GM23338 (cell line): Measurements from ENCODE around the gene NAA10. TPM values are rescaled to one million over a fixed set of nuclear protein-coding genes. Genes with fewer than 3 reads are reported as not detected.

Source experiments
- ATAC-seq: fragments of 200-7000 bp; cut with Tn5 transposase; 3 replicates; pipeline ENCODE4 v1.9.1; 2020
- DNase-seq: peaks from one replicate; pipeline ENCODE4 v3.0.0-alpha.2; 2015; ENCODE audit warnings: low spot score
- H2AFZ ChIP-seq: fragments of 200-600 bp; sonication (generic); 2 replicates; pipeline ENCODE4 v1.8.0; 2016; ENCODE audit warnings: antibody characterized with exemption, mild to moderate bottlenecking, moderate library complexity
- H3F3A ChIP-seq: fragments of 200-600 bp; sonication (generic); replicated peaks from 2 replicates; pipeline ENCODE4 v1.8.0; 2017; ENCODE audit warnings: antibody characterized with exemption, mixed run types, low read depth
- H3K27ac ChIP-seq: fragments of 200-600 bp; sonication (generic); 2 replicates; pipeline ENCODE4 v1.6.1; 2016; ENCODE audit warnings: low read depth
- H3K27me3 ChIP-seq: fragments of 200-600 bp; sonication (generic); 2 replicates; pipeline ENCODE4 v1.8.0; 2016; ENCODE audit warnings: mild to moderate bottlenecking, mixed run types, moderate library complexity; ENCODE audit not compliant: insufficient read depth
- H3K36me3 ChIP-seq: fragments of 200-600 bp; sonication (generic); 2 replicates; pipeline ENCODE4 v1.8.0; 2016; ENCODE audit warnings: mild to moderate bottlenecking; ENCODE audit not compliant: insufficient read depth
- H3K4me1 ChIP-seq: fragments of 200-600 bp; sonication (generic); 2 replicates; pipeline ENCODE4 v1.8.0; 2016; ENCODE audit warnings: mild to moderate bottlenecking, moderate library complexity; ENCODE audit not compliant: insufficient read depth
- H3K4me2 ChIP-seq: fragments of 200-600 bp; sonication (generic); 2 replicates; pipeline ENCODE4 v1.7.1; 2017; ENCODE audit warnings: mixed run types
- H3K4me3 ChIP-seq: fragments of 200-600 bp; sonication (generic); 2 replicates; pipeline ENCODE4 v1.6.1; 2016; ENCODE audit warnings: mixed run types
- H3K79me2 ChIP-seq: fragments of 200-600 bp; sonication (generic); replicated peaks from 2 replicates; pipeline ENCODE4 v1.8.0; 2017; ENCODE audit warnings: mild to moderate bottlenecking; ENCODE audit not compliant: insufficient read depth
- H3K9me2 ChIP-seq: fragments of 200-600 bp; sonication (generic); 2 replicates; pipeline ENCODE4 v1.8.0; 2017; ENCODE audit not compliant: insufficient read depth
- H4K20me1 ChIP-seq: fragments of 200-600 bp; sonication (generic); replicated peaks from 2 replicates; pipeline ENCODE4 v1.8.0; 2017; ENCODE audit warnings: mild to moderate bottlenecking; ENCODE audit not compliant: insufficient read depth
- H3K27ac Mint-ChIP-seq: 2 replicates; pipeline ENCODE4 v1.8.0; 2020; ENCODE audit warnings: inconsistent platforms, mild to moderate bottlenecking, moderate library complexity, mixed read lengths
- H3K27me3 Mint-ChIP-seq: 3 replicates; pipeline ENCODE4 v1.8.0; 2022; ENCODE audit warnings: low read depth, mild to moderate bottlenecking, moderate library complexity, mixed read lengths, inconsistent platforms; ENCODE audit not compliant: insufficient read depth, poor library complexity
- H3K36me3 Mint-ChIP-seq: 3 replicates; pipeline ENCODE4 v1.8.0; 2021; ENCODE audit warnings: low read depth, mild to moderate bottlenecking, inconsistent platforms, moderate library complexity, mixed read lengths
- H3K4me1 Mint-ChIP-seq: 3 replicates; pipeline ENCODE4 v1.8.0; 2020; ENCODE audit warnings: mild to moderate bottlenecking, inconsistent platforms, mixed read lengths
- H3K4me3 Mint-ChIP-seq: 3 replicates; pipeline ENCODE4 v1.8.0; 2021; ENCODE audit warnings: moderate library complexity, mild to moderate bottlenecking, inconsistent platforms, mixed read lengths
- H3K9me3 Mint-ChIP-seq: 3 replicates; pipeline ENCODE4 v1.8.0; 2020; ENCODE audit warnings: moderate library complexity, mild to moderate bottlenecking, inconsistent platforms, mixed read lengths
- CREB1 ChIP-seq: fragments of 250-450 bp; sonication (Bioruptor Pico); IDR thresholded peaks from 2 replicates; pipeline ENCODE4 v1.5.0; 2020; ENCODE audit warnings: low read depth, mild to moderate bottlenecking, moderate library complexity
- CTCF ChIP-seq, 2 experiments: fragments of 200-600 bp in 1 of 2; sonication (generic) in 1 of 2; conservative IDR thresholded peaks; 2 replicates each; pipeline versions ENCODE4 v1.5.1 to v1.6.1; 2016 to 2017; ENCODE audit warnings: antibody characterized with exemption in 2 of 2, low read depth in 2 of 2, mild to moderate bottlenecking in 2 of 2, moderate library complexity in 1 of 2
- ETS1 ChIP-seq: IDR thresholded peaks from 2 replicates; pipeline ENCODE4 v1.6.1; 2016; ENCODE audit warnings: antibody characterized with exemption
- EZH2 ChIP-seq: fragments of 200-600 bp; sonication (generic); IDR thresholded peaks from one replicate; pipeline ENCODE4 v1.8.0; 2017; ENCODE audit warnings: antibody characterized with exemption, mild to moderate bottlenecking, low read depth; ENCODE audit not compliant: unreplicated experiment
- EZH2phosphoT487 ChIP-seq: fragments of 200-600 bp; sonication (generic); IDR thresholded peaks from one replicate; pipeline ENCODE4 v1.8.1; 2018; ENCODE audit warnings: antibody characterized with exemption; ENCODE audit not compliant: unreplicated experiment
- JUNB ChIP-seq: IDR thresholded peaks from one replicate; pipeline ENCODE4 v1.6.1; 2016; ENCODE audit warnings: antibody characterized with exemption; ENCODE audit not compliant: unreplicated experiment
- NANOG ChIP-seq: IDR thresholded peaks from 2 replicates; pipeline ENCODE4 v1.6.1; 2016; ENCODE audit warnings: antibody characterized with exemption, borderline replicate concordance
- POLR2AphosphoS5 ChIP-seq: IDR thresholded peaks from 2 replicates; pipeline ENCODE4 v1.6.1; 2016; ENCODE audit warnings: antibody characterized with exemption, low read depth
- REST ChIP-seq: IDR thresholded peaks from one replicate; pipeline ENCODE4 v1.6.1; 2018; ENCODE audit warnings: antibody characterized with exemption; ENCODE audit not compliant: unreplicated experiment
- STAT1 ChIP-seq: IDR thresholded peaks from one replicate; pipeline ENCODE4 v1.6.1; 2016; ENCODE audit warnings: antibody characterized with exemption; ENCODE audit not compliant: unreplicated experiment
- ZNF114 ChIP-seq: fragments of 250-450 bp; sonication (Bioruptor Pico); IDR thresholded peaks from 2 replicates; pipeline ENCODE4 v1.5.0; 2020; ENCODE audit warnings: mild to moderate bottlenecking, moderate library complexity
- ZNF331 ChIP-seq: fragments of 250-450 bp; sonication (Bioruptor Pico); IDR thresholded peaks from 2 replicates; pipeline ENCODE4 v1.5.0; 2020; ENCODE audit warnings: low read depth, mild to moderate bottlenecking, moderate library complexity
- ZNF462 ChIP-seq: fragments of 250-450 bp; sonication (Bioruptor Pico); IDR thresholded peaks from 2 replicates; pipeline ENCODE4 v1.5.0; 2020; ENCODE audit warnings: mild to moderate bottlenecking, moderate library complexity
- polyA plus RNA-seq: library from polyadenylated mRNA; unstranded; fragments of >200 nt; fragmentation: Nextera tagmentation; extraction: Ambion mirVana; gene quantifications from 2 replicates; pipeline ENCODE4 v1.2.1, GENCODE V29; 2016
- total RNA-seq: library from RNA; depleted of rRNA; stranded (reverse); fragments of >200 nt; shearing (Covaris generic); gene quantifications from 2 replicates; pipeline ENCODE4 v1.2.3, GENCODE V29; 2014

Gene NAA10
- total and polyA plus RNA-seq, 2 experiments from 2014 or later: 136 to 145 TPM

- Mint-ChIP-seq H3K27ac (no peak overlapping the region), H3K4me3 (no peak overlapping the region), H3K36me3 (no peaks in the 10 kb centered on the region), H3K27me3 (peaks cover 15% of the 10 kb centered on the region), H3K4me1 (peaks cover 26% of the 10 kb centered on the region), H3K9me3 (no peaks in the 10 kb centered on the region; the same call in 2 of the 3 replicates)
- no peak overlapping the region for H3K27ac ChIP-seq
- H3K27me3 ChIP-seq: no peaks in the 10 kb centered on the region
- no peak for ATAC-seq
- H4K20me1 ChIP-seq: no peaks in the 10 kb centered on the region
- no peaks in the 10 kb centered on the region for H3K36me3 ChIP-seq
- H3F3A ChIP-seq: no peaks in the 10 kb centered on the region
- H2AFZ ChIP-seq: no peak overlapping the region
- peaks cover 5% of the 10 kb centered on the region; the same call in 1 of the 2 replicates for H3K4me1 ChIP-seq
- H3K4me2 ChIP-seq: no peak overlapping the region
- TF ChIP-seq ZNF462 (no peak), CTCF (conservative IDR thresholded peaks at IDR 0.05; ENCODE audit: low read depth in 2 of 2) (no peak), ZNF114 (CRISPR knock-in tag) (no peak), REST (no peak), POLR2AphosphoS5 (no peak), EZH2 (no peak), JUNB (no peak), ETS1 (no peak), NANOG (no peak), STAT1 (no peak), CREB1 (CRISPR knock-in tag) (no peak), EZH2phosphoT487 (no peak), ZNF331 (CRISPR knock-in tag) (no peak)
- no peak overlapping the region for H3K4me3 ChIP-seq
- DNase-seq: no peak
- no peaks in the 10 kb centered on the region for H3K79me2 ChIP-seq
- no peaks in the 10 kb centered on the region for H3K9me2 ChIP-seq
These were observed 33.1 kb downstream of the NAA10 start for GRCh38 chrX:153901753-153902140.
